HFF-Myc (cell line): ENCODE results near the gene ZNF639.
A peak's percentile ranks its signal among the peaks of the same experiment; 100 is the strongest.

ENCODE experiments used
- DNase-seq: peaks from one replicate; pipeline ENCODE4 v3.0.0-alpha.2; 2011; ENCODE audit warnings: low read depth; ENCODE audit errors: extremely low read depth
- H3K4me3 ChIP-seq: replicated peaks from 2 replicates; pipeline ENCODE4 v1.5.1; 2011; ENCODE audit warnings: low read depth, mild to moderate bottlenecking, control low read depth, low read length
- CTCF ChIP-seq: IDR thresholded peaks from 2 replicates; pipeline ENCODE4 v1.5.1; 2012; ENCODE audit warnings: mild to moderate bottlenecking, low read depth, low read length, control low read depth; ENCODE audit errors: missing control alignments

ZNF639 gene

GRCh38 chr3:179281825-179282224, 41.0 kb upstream of the ZNF639 start:
- no peak overlapping the region for H3K4me3 ChIP-seq
- no peak for DNase-seq
- no peak for TF ChIP-seq CTCF

GRCh38 chr3:179286331-179286730, 36.5 kb upstream of the ZNF639 start:
- H3K4me3 ChIP-seq: no peak overlapping the region
- no peak for DNase-seq
- no peak for TF ChIP-seq CTCF

GRCh38 chr3:179288845-179289244, 34.0 kb upstream of the ZNF639 start:
- no peak for DNase-seq
- no peak overlapping the region for H3K4me3 ChIP-seq
- no peak for TF ChIP-seq CTCF

GRCh38 chr3:179289295-179289694, 33.5 kb upstream of the ZNF639 start:
- TF ChIP-seq CTCF: no peak
- no peak overlapping the region for H3K4me3 ChIP-seq
- DNase-seq: no peak

- H3K4me3 ChIP-seq: no peak overlapping the region
- DNase-seq: peak; percentile 15
- no peak for TF ChIP-seq CTCF
Observed at GRCh38 chr3:179292450-179292849, 30.4 kb upstream of the ZNF639 start.

GRCh38 chr3:179297971-179298725, 24.7 kb upstream of the ZNF639 start:
- DNase-seq: no peak
- no peak for TF ChIP-seq CTCF
- no peak overlapping the region for H3K4me3 ChIP-seq

GRCh38 chr3:179299316-179299715, 23.5 kb upstream of the ZNF639 start:
- no peak overlapping the region for H3K4me3 ChIP-seq
- TF ChIP-seq CTCF: no peak
- no peak for DNase-seq
